ENCODE data around the gene PIGX. TPM values are rescaled to one million over a fixed set of nuclear protein-coding genes. Genes with fewer than 3 reads are reported as not detected.
"Not testable (repeated sequence)": the region's sequence is repeated elsewhere in the genome, so short reads cannot be mapped to it uniquely, and the experiment has no call there.

PIGX gene
- total and polyA plus RNA-seq, 2 of the 4 experiments (the other 2 are of a cell fraction) = 9.4 to 14.5 TPM

DNA sequence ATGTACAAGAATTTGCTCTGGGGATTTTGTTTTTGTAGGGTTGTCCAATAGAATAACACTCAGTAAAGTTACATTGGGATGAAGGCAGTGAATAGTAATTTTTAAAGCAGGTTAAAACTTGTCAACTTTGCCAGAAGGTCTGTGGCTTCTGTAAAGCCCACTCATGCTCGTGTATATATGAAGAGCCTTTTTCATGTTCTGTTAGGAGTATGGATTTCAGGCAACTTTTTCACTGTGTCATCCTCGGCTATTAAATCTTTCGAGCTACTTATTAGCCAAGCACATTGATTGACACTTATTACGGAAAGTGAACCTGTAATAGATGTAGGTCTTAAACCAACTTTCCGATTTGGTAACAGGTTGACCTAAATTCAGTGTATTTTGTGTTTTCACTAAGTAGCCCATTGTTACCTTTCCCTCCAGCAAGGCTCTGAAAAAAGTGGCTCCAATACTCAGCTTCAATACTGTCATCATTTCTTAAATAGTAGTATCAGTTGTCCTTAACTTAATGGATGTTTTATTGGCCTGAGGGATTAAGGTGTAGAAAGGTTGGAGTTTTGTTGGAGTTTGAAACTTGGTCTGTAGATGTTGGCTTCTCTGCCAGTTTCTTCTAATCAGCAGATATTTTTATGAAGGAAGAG is 29.2 kb downstream of the PIGX start (continued):
- no peak for TF ChIP-seq CHD1 (IDR thresholded peaks at IDR 0.05; ENCODE audit: low read depth, low read length)

DNA sequence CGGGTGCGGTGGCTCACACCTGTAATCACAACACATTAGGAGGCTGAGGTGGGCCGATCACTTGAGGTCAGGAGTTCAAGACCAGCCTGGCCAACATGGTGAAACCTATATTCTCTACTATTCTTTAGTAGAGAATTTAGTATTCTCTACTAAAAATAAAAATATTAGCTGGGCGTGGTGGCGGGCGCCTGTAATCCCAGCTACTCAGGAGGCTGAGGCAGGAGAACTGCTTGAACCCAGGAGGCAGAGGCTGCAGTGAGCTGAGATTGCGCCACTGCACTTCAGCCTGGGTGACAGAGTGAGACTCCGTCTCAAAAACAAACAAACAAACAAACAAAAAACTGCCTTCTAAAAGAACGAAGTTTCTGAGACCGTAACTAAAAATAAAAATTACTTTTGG is 31.4 kb downstream of the PIGX start:
- H3K9me1 ChIP-seq (ENCODE audit: insufficient read depth, low read length); H3K27ac ChIP-seq (ENCODE audit: insufficient read depth, low read length); H4K91ac ChIP-seq (ENCODE audit: insufficient read depth, low read depth, low read length); DNase-seq; H3K4me2 ChIP-seq (ENCODE audit: low read depth, low read length); BruUV-seq (replicated peaks); H2BK5ac ChIP-seq (ENCODE audit: low read depth, low read length, poor library complexity, severe bottlenecking); dilution Hi-C loops (cut with HindIII; ENCODE audit: low sequenced_read_pairs, unreplicated experiment); in situ Hi-C loops (cut with MboI; ENCODE audit: low sequenced_read_pairs); ATAC-seq (ENCODE audit: low read depth); H3K4ac ChIP-seq (ENCODE audit: low read depth, low read length); H3K23ac ChIP-seq (ENCODE audit: low read depth, low read length); CTCF ChIA-PET; H2AK5ac ChIP-seq (ENCODE audit: low read depth, low read length); H3K27me3 ChIP-seq (ENCODE audit: control insufficient read depth, insufficient read depth, low read length); H2BK20ac ChIP-seq (ENCODE audit: low read depth, low read length); H3K4me3 ChIP-seq (ENCODE audit: insufficient read depth, low read depth, low read length); POLR2A ChIA-PET (ENCODE audit: unreplicated experiment); H2AFZ ChIP-seq (replicated peaks; ENCODE audit: low read length, poor library complexity); H3K9me3 ChIP-seq (ENCODE audit: control insufficient read depth, insufficient read depth, low read length); H2AK9ac ChIP-seq (replicated peaks; ENCODE audit: low read depth, low read length, poor library complexity); H3K18ac ChIP-seq (ENCODE audit: low read depth, low read length); H3K36me3 ChIP-seq (ENCODE audit: control insufficient read depth, insufficient read depth, low read length); H4K8ac ChIP-seq (ENCODE audit: low read depth in 2 of 2, low read length in 2 of 2); H2BK15ac ChIP-seq (ENCODE audit: low read depth, low read length); H2BK120ac ChIP-seq (ENCODE audit: low read depth, low read length); H3K14ac ChIP-seq (replicated peaks; ENCODE audit: low read depth, low read length); H3K9ac ChIP-seq (ENCODE audit: low read depth, low read length); H4K5ac ChIP-seq (ENCODE audit: low read depth, low read length); H3K4me1 ChIP-seq (ENCODE audit: control insufficient read depth, insufficient read depth, low read length); H3K56ac ChIP-seq (ENCODE audit: extremely low read depth, insufficient read depth, low read length): not testable (repeated sequence)
- no CpG with 5 or more reads among the region's 10 CpGs for WGBS, 2 experiments (ENCODE audit: extremely low coverage in 2 of 2, insufficient read length in 1 of 2)
- Histone ChIP-seq H3K79me1 (ENCODE audit: low read depth in 1 of 2, low read length in 2 of 2) (peaks cover 6 to 30% of the 10 kb centered on the region in 2 experiments; a peak in 3 of 4 replicates), H4K20me1 (ENCODE audit: insufficient read depth, low read length) (peaks cover 51% of the 10 kb centered on the region)
- intact Hi-C loops (cut with micrococcal nuclease) = loop anchor here (5.0 kb wide), 3 partner anchors 34 to 199 kb away; partner anchors contain the start of gene NCBP2
